GM23338 (cell line): Measurements from ENCODE around the gene SLC19A1. TPM values are rescaled to one million over a fixed set of nuclear protein-coding genes. Genes with fewer than 3 reads are reported as not detected.

Source experiments
- ATAC-seq: fragments of 200-7000 bp; cut with Tn5 transposase; 3 replicates; pipeline ENCODE4 v1.9.1; 2020
- DNase-seq: peaks from one replicate; pipeline ENCODE4 v3.0.0-alpha.2; 2015; ENCODE audit warnings: low spot score
- H2AFZ ChIP-seq: fragments of 200-600 bp; sonication (generic); 2 replicates; pipeline ENCODE4 v1.8.0; 2016; ENCODE audit warnings: antibody characterized with exemption, mild to moderate bottlenecking, moderate library complexity
- H3F3A ChIP-seq: fragments of 200-600 bp; sonication (generic); replicated peaks from 2 replicates; pipeline ENCODE4 v1.8.0; 2017; ENCODE audit warnings: antibody characterized with exemption, mixed run types, low read depth
- H3K27ac ChIP-seq: fragments of 200-600 bp; sonication (generic); 2 replicates; pipeline ENCODE4 v1.6.1; 2016; ENCODE audit warnings: low read depth
- H3K27me3 ChIP-seq: fragments of 200-600 bp; sonication (generic); 2 replicates; pipeline ENCODE4 v1.8.0; 2016; ENCODE audit warnings: mild to moderate bottlenecking, mixed run types, moderate library complexity; ENCODE audit not compliant: insufficient read depth
- H3K36me3 ChIP-seq: fragments of 200-600 bp; sonication (generic); 2 replicates; pipeline ENCODE4 v1.8.0; 2016; ENCODE audit warnings: mild to moderate bottlenecking; ENCODE audit not compliant: insufficient read depth
- H3K4me1 ChIP-seq: fragments of 200-600 bp; sonication (generic); 2 replicates; pipeline ENCODE4 v1.8.0; 2016; ENCODE audit warnings: mild to moderate bottlenecking, moderate library complexity; ENCODE audit not compliant: insufficient read depth
- H3K4me2 ChIP-seq: fragments of 200-600 bp; sonication (generic); 2 replicates; pipeline ENCODE4 v1.7.1; 2017; ENCODE audit warnings: mixed run types
- H3K4me3 ChIP-seq: fragments of 200-600 bp; sonication (generic); 2 replicates; pipeline ENCODE4 v1.6.1; 2016; ENCODE audit warnings: mixed run types
- H3K79me2 ChIP-seq: fragments of 200-600 bp; sonication (generic); replicated peaks from 2 replicates; pipeline ENCODE4 v1.8.0; 2017; ENCODE audit warnings: mild to moderate bottlenecking; ENCODE audit not compliant: insufficient read depth
- H3K9me2 ChIP-seq: fragments of 200-600 bp; sonication (generic); 2 replicates; pipeline ENCODE4 v1.8.0; 2017; ENCODE audit not compliant: insufficient read depth
- H4K20me1 ChIP-seq: fragments of 200-600 bp; sonication (generic); replicated peaks from 2 replicates; pipeline ENCODE4 v1.8.0; 2017; ENCODE audit warnings: mild to moderate bottlenecking; ENCODE audit not compliant: insufficient read depth
- H3K27ac Mint-ChIP-seq: 2 replicates; pipeline ENCODE4 v1.8.0; 2020; ENCODE audit warnings: inconsistent platforms, mild to moderate bottlenecking, moderate library complexity, mixed read lengths
- H3K27me3 Mint-ChIP-seq: 3 replicates; pipeline ENCODE4 v1.8.0; 2022; ENCODE audit warnings: low read depth, mild to moderate bottlenecking, moderate library complexity, mixed read lengths, inconsistent platforms; ENCODE audit not compliant: insufficient read depth, poor library complexity
- H3K36me3 Mint-ChIP-seq: 3 replicates; pipeline ENCODE4 v1.8.0; 2021; ENCODE audit warnings: low read depth, mild to moderate bottlenecking, inconsistent platforms, moderate library complexity, mixed read lengths
- H3K4me1 Mint-ChIP-seq: 3 replicates; pipeline ENCODE4 v1.8.0; 2020; ENCODE audit warnings: mild to moderate bottlenecking, inconsistent platforms, mixed read lengths
- H3K4me3 Mint-ChIP-seq: 3 replicates; pipeline ENCODE4 v1.8.0; 2021; ENCODE audit warnings: moderate library complexity, mild to moderate bottlenecking, inconsistent platforms, mixed read lengths
- H3K9me3 Mint-ChIP-seq: 3 replicates; pipeline ENCODE4 v1.8.0; 2020; ENCODE audit warnings: moderate library complexity, mild to moderate bottlenecking, inconsistent platforms, mixed read lengths
- CREB1 ChIP-seq: fragments of 250-450 bp; sonication (Bioruptor Pico); IDR thresholded peaks from 2 replicates; pipeline ENCODE4 v1.5.0; 2020; ENCODE audit warnings: low read depth, mild to moderate bottlenecking, moderate library complexity
- ETS1 ChIP-seq: IDR thresholded peaks from 2 replicates; pipeline ENCODE4 v1.6.1; 2016; ENCODE audit warnings: antibody characterized with exemption
- JUNB ChIP-seq: IDR thresholded peaks from one replicate; pipeline ENCODE4 v1.6.1; 2016; ENCODE audit warnings: antibody characterized with exemption; ENCODE audit not compliant: unreplicated experiment
- POLR2AphosphoS5 ChIP-seq: IDR thresholded peaks from 2 replicates; pipeline ENCODE4 v1.6.1; 2016; ENCODE audit warnings: antibody characterized with exemption, low read depth
- STAT1 ChIP-seq: IDR thresholded peaks from one replicate; pipeline ENCODE4 v1.6.1; 2016; ENCODE audit warnings: antibody characterized with exemption; ENCODE audit not compliant: unreplicated experiment
- ZNF114 ChIP-seq: fragments of 250-450 bp; sonication (Bioruptor Pico); IDR thresholded peaks from 2 replicates; pipeline ENCODE4 v1.5.0; 2020; ENCODE audit warnings: mild to moderate bottlenecking, moderate library complexity
- ZNF331 ChIP-seq: fragments of 250-450 bp; sonication (Bioruptor Pico); IDR thresholded peaks from 2 replicates; pipeline ENCODE4 v1.5.0; 2020; ENCODE audit warnings: low read depth, mild to moderate bottlenecking, moderate library complexity
- ZNF462 ChIP-seq: fragments of 250-450 bp; sonication (Bioruptor Pico); IDR thresholded peaks from 2 replicates; pipeline ENCODE4 v1.5.0; 2020; ENCODE audit warnings: mild to moderate bottlenecking, moderate library complexity
- polyA plus RNA-seq: library from polyadenylated mRNA; unstranded; fragments of >200 nt; fragmentation: Nextera tagmentation; extraction: Ambion mirVana; gene quantifications from 2 replicates; pipeline ENCODE4 v1.2.1, GENCODE V29; 2016
- total RNA-seq: library from RNA; depleted of rRNA; stranded (reverse); fragments of >200 nt; shearing (Covaris generic); gene quantifications from 2 replicates; pipeline ENCODE4 v1.2.3, GENCODE V29; 2014

Gene SLC19A1
- total and polyA plus RNA-seq, 2 experiments from 2014 or later, result 31.2 to 33.0 TPM

GRCh38 chr21:45451771-45452182, 90.5 kb downstream of the SLC19A1 start (continued):
- no peak for TF ChIP-seq ZNF331 (CRISPR knock-in tag)
- no peak for TF ChIP-seq STAT1
- TF ChIP-seq ETS1, result no peak
- TF ChIP-seq JUNB, result no peak
- no peak for TF ChIP-seq CREB1 (CRISPR knock-in tag)

DNA sequence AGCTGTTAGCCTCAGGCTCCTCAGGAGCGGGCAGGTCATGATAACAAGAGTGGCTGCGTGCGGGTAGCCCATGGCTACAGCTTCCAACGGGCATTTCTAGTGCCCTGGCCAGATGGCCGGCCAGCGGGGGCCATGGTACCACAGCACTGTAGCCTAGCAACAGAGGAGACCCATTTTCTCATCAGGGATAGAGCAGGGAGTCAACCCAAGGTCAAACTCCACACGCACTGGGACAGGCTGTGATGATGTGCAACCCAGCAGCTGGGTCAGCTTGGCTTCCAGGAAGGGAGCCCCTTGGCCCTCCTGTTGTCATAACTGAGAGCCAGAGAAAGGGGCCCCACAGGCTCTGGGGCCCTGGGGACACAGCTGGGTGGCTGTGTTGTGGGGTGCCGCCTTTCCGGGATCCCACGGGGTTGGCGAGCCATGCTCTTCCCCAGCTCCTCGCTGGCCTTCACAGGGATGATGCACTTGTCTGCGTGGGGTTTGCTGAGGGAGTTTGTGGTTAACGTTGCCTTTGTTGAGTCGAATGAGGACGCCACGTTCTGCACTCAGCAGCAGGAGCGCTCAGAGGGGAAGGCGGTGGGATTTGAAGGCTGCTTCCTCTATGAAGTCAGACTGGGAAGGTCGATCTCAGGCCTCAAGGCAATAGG, 91.0 kb downstream of the SLC19A1 start:
- no peak for TF ChIP-seq CREB1 (CRISPR knock-in tag)
- no peak for TF ChIP-seq POLR2AphosphoS5
- no peak for TF ChIP-seq ZNF114 (CRISPR knock-in tag)
- no peak for TF ChIP-seq STAT1
- no peak for TF ChIP-seq ZNF462 (CRISPR knock-in tag)
- H3K4me2 ChIP-seq, result no peak overlapping the region
- DNase-seq (no peak), ATAC-seq (no peak)
- H3K4me3 ChIP-seq, result no peak overlapping the region
- Mint-ChIP-seq H3K9me3 (peaks cover 3% of the 10 kb centered on the region; the same call in 2 of the 3 replicates), H3K27ac (peak overlapping the region; percentile 23; the same call in 1 of the 2 replicates), H3K4me1 (peaks cover 7% of the 10 kb centered on the region; the same call in 2 of the 3 replicates), H3K36me3 (peaks cover 33% of the 10 kb centered on the region), H3K4me3 (no peak overlapping the region), H3K27me3 (peaks cover 10% of the 10 kb centered on the region)
- peaks cover 28% of the 10 kb centered on the region for H4K20me1 ChIP-seq
- no peak overlapping the region for H3K27ac ChIP-seq
- H2AFZ ChIP-seq, result no peak overlapping the region
- H3K79me2 ChIP-seq, result peaks cover 80% of the 10 kb centered on the region
- no peaks in the 10 kb centered on the region for H3K36me3 ChIP-seq
- H3K9me2 ChIP-seq, result peaks cover 7% of the 10 kb centered on the region; the same call in 1 of the 2 replicates
- no peaks in the 10 kb centered on the region for H3K4me1 ChIP-seq
- H3K27me3 ChIP-seq, result no peaks in the 10 kb centered on the region
- H3F3A ChIP-seq, result peaks cover 16% of the 10 kb centered on the region
